H1 (cell line): ENCODE results near the gene C3orf22. TPM values are rescaled to one million over a fixed set of nuclear protein-coding genes. Genes with fewer than 3 reads are reported as not detected.

ENCODE experiments used
- CTCF ChIA-PET: fragments of 300-600 bp; sonication (Branson Sonifier 250); formaldehyde crosslinking; loops from one replicate; lab custom pipeline; 2021; ENCODE audit not compliant: partially characterized antibody; lab: Charles Lee
- POLR2A ChIA-PET: fragments of 300-600 bp; sonication (Branson Sonifier 250); formaldehyde crosslinking; loops from one replicate; lab custom pipeline; 2021; ENCODE audit warnings: inconsistent platforms; ENCODE audit not compliant: partially characterized antibody; lab: Charles Lee
- DNase-seq, 2 experiments: peaks; one replicate each; pipeline versions ENCODE4 v3.0.0 to v3.0.0-alpha.2; 2010 to 2022; ENCODE audit warnings: low spot score in 2 of 2, low read depth in 1 of 2, mixed read lengths in 1 of 2
- FAIRE-seq: peaks from 2 replicates; lab custom pipeline; 2011; peaks lifted over from hg19 to GRCh38; lab: Jason Lieb, UNC
- H2AFZ ChIP-seq: 2 replicates; pipeline ENCODE4 v1.8.1; 2012; ENCODE audit warnings: low read length, inconsistent platforms
- H2AK5ac ChIP-seq: 2 replicates; pipeline ENCODE4 v1.6.1; 2013; ENCODE audit warnings: low read depth, low read length
- H2BK120ac ChIP-seq: replicated peaks from 2 replicates; pipeline ENCODE3; 2013; ENCODE audit warnings: low read depth, low read length, inconsistent platforms
- H2BK12ac ChIP-seq: 2 replicates; pipeline ENCODE4 v1.6.1; 2013; ENCODE audit warnings: low read depth, low read length
- H2BK15ac ChIP-seq: 2 replicates; pipeline ENCODE4 v1.6.1; 2013; ENCODE audit warnings: low read length
- H2BK20ac ChIP-seq: 2 replicates; pipeline ENCODE4 v1.6.1; 2013; ENCODE audit warnings: low read length
- H2BK5ac ChIP-seq: 2 replicates; pipeline ENCODE4 v1.6.1; 2013; ENCODE audit warnings: low read depth, low read length
- H3K14ac ChIP-seq: 2 replicates; pipeline ENCODE4 v1.6.1; 2013; ENCODE audit warnings: inconsistent platforms; ENCODE audit not compliant: insufficient read length
- H3K18ac ChIP-seq: 2 replicates; pipeline ENCODE4 v1.6.1; 2013; ENCODE audit warnings: low read length; ENCODE audit errors: extremely low read depth
- H3K23ac ChIP-seq: 2 replicates; pipeline ENCODE4 v1.6.1; 2013; ENCODE audit warnings: inconsistent platforms; ENCODE audit not compliant: insufficient read length
- H3K23me2 ChIP-seq: 2 replicates; pipeline ENCODE4 v1.6.1; 2013; ENCODE audit warnings: low read depth, low read length
- H3K27ac ChIP-seq: 2 replicates; pipeline ENCODE4 v1.6.1; 2011; ENCODE audit warnings: low read depth, low read length, inconsistent platforms
- H3K27me3 ChIP-seq, 4 experiments: replicated peaks in 1 of 4; 1 replicate in 1 of 4; 2 replicates in 3 of 4; pipeline versions ENCODE4 v1.6.1 to v1.8.1; 2011 to 2013; ENCODE audit warnings: low read length in 3 of 4, mild to moderate bottlenecking in 3 of 4, inconsistent platforms in 2 of 4, mixed read lengths in 2 of 4, moderate library complexity in 1 of 4; ENCODE audit not compliant: control insufficient read depth in 3 of 4, insufficient read depth in 3 of 4; ENCODE audit errors: extremely low read depth in 1 of 4
- H3K36me3 ChIP-seq, 4 experiments: 2 replicates each; pipeline versions ENCODE4 v1.6.1 to v1.8.1; 2011 to 2013; ENCODE audit warnings: mild to moderate bottlenecking in 4 of 4, low read length in 3 of 4, moderate library complexity in 2 of 4, control low read depth in 1 of 4, inconsistent platforms in 1 of 4; ENCODE audit not compliant: insufficient read depth in 4 of 4, control insufficient read depth in 2 of 4
- H3K4ac ChIP-seq: replicated peaks from 2 replicates; pipeline ENCODE3; 2013; ENCODE audit warnings: low read length, low read depth, mixed read lengths, inconsistent platforms; ENCODE audit not compliant: insufficient read length
- H3K4me1 ChIP-seq, 4 experiments: replicated peaks in 1 of 4; 1 replicate in 1 of 4; 2 replicates in 3 of 4; pipeline versions ENCODE4 v1.6.1 to v1.8.1; 2011 to 2013; ENCODE audit warnings: low read length in 3 of 4, inconsistent platforms in 2 of 4, mixed read lengths in 1 of 4; ENCODE audit not compliant: insufficient read depth in 4 of 4, control insufficient read depth in 3 of 4
- H3K4me2 ChIP-seq, 2 experiments: 2 replicates each; pipeline versions ENCODE4 v1.6.1 to v1.8.1; 2011 to 2013; ENCODE audit warnings: low read depth in 2 of 2, low read length in 2 of 2, control low read depth in 1 of 2, inconsistent platforms in 1 of 2, mild to moderate bottlenecking in 1 of 2; ENCODE audit not compliant: insufficient read depth in 1 of 2
- H3K4me3 ChIP-seq, 4 experiments: fragments of 200-600, 300-600 bp in 1 of 4; sonication (generic), shearing (Covaris generic), sonication (Bioruptor Twin) in 1 of 4; 2 replicates each; pipeline versions ENCODE4 v1.5.1 to v1.8.1; 2011 to 2016; ENCODE audit warnings: low read length in 4 of 4, low read depth in 3 of 4, control low read depth in 2 of 4, inconsistent platforms in 2 of 4, mild to moderate bottlenecking in 2 of 4, mixed read lengths in 1 of 4, moderate library complexity in 1 of 4; ENCODE audit not compliant: insufficient read depth in 2 of 4; ENCODE audit errors: extremely low read depth in 1 of 4
- H3K56ac ChIP-seq: replicated peaks from 2 replicates; pipeline ENCODE3; 2013; ENCODE audit warnings: low read depth, mild to moderate bottlenecking, mixed read lengths, low read length, inconsistent platforms; ENCODE audit not compliant: insufficient read length
- H3K79me1 ChIP-seq: 2 replicates; pipeline ENCODE4 v1.6.1; 2013; ENCODE audit warnings: low read depth, low read length, control low read depth
- H3K79me2 ChIP-seq, 2 experiments: 2 replicates each; pipeline versions ENCODE4 v1.6.1 to v1.8.1; 2012 to 2013; ENCODE audit warnings: low read length in 2 of 2, mild to moderate bottlenecking in 2 of 2, inconsistent platforms in 1 of 2; ENCODE audit not compliant: insufficient read depth in 2 of 2, control insufficient read depth in 1 of 2
- H3K9ac ChIP-seq, 4 experiments: replicated peaks in 1 of 4; 1 replicate in 1 of 4; 2 replicates in 3 of 4; pipeline versions ENCODE4 v1.6.1 to v1.8.1; 2011 to 2013; ENCODE audit warnings: low read depth in 3 of 4, low read length in 3 of 4, control low read depth in 2 of 4, mild to moderate bottlenecking in 2 of 4, moderate library complexity in 2 of 4, inconsistent platforms in 1 of 4; ENCODE audit errors: extremely low read depth in 1 of 4
- H3K9me3 ChIP-seq, 2 experiments: 2 replicates each; pipeline versions ENCODE4 v1.6.1 to v1.8.1; 2012 to 2013; ENCODE audit warnings: mild to moderate bottlenecking in 2 of 2, moderate library complexity in 2 of 2, control low read depth in 1 of 2, inconsistent platforms in 1 of 2, low read depth in 1 of 2, low read length in 1 of 2, mixed read lengths in 1 of 2; ENCODE audit not compliant: insufficient read depth in 2 of 2
- H4K20me1 ChIP-seq, 2 experiments: replicated peaks in 1 of 2; 2 replicates each; pipeline versions ENCODE3 to v1.8.1; 2011 to 2013; ENCODE audit warnings: inconsistent platforms in 2 of 2, low read length in 2 of 2, mild to moderate bottlenecking in 1 of 2; ENCODE audit not compliant: insufficient read depth in 2 of 2, control insufficient read depth in 1 of 2
- H4K5ac ChIP-seq: 2 replicates; pipeline ENCODE4 v1.6.1; 2013; ENCODE audit warnings: low read length, low read depth, mixed read lengths, inconsistent platforms; ENCODE audit not compliant: insufficient read length
- H4K8ac ChIP-seq: 2 replicates; pipeline ENCODE4 v1.8.0; 2013; ENCODE audit warnings: mild to moderate bottlenecking, moderate library complexity, low read length, inconsistent platforms; ENCODE audit not compliant: insufficient read depth; ENCODE audit errors: extremely low read depth
- H4K91ac ChIP-seq: replicated peaks from 2 replicates; pipeline ENCODE3; 2013; ENCODE audit warnings: low read length, mixed read lengths, inconsistent platforms; ENCODE audit not compliant: insufficient read length
- FOSL1 ChIP-seq: IDR thresholded peaks from 2 replicates; pipeline ENCODE4 v1.6.1; 2011; ENCODE audit warnings: mild to moderate bottlenecking, low read depth, low read length, moderate library complexity; ENCODE audit not compliant: insufficient read depth
- RBBP5 ChIP-seq: IDR thresholded peaks from 2 replicates; pipeline ENCODE4 v1.7.1; 2012; ENCODE audit warnings: low read depth, mild to moderate bottlenecking, inconsistent platforms, low read length, moderate library complexity, borderline replicate concordance
- SP1 ChIP-seq: IDR thresholded peaks from 2 replicates; pipeline ENCODE4 v1.6.1; 2011; ENCODE audit warnings: low read depth, low read length
- TCF12 ChIP-seq: IDR thresholded peaks from 2 replicates; pipeline ENCODE4 v1.6.1; 2011; ENCODE audit warnings: low read depth, mild to moderate bottlenecking, low read length
- WGBS, 2 experiments: shearing (Covaris generic) in 1 of 2; methylation state at CpG; one replicate each; pipeline versions ENCODE4 v1.1.6 to v1.1.7; 2013 to 2015; ENCODE audit warnings: low lambda C conversion rate in 2 of 2, mixed read lengths in 2 of 2, inconsistent platforms in 1 of 2, low coverage in 1 of 2, missing lambda C conversion rate in 1 of 2; ENCODE audit not compliant: insufficient replicate concordance in 2 of 2, insufficient coverage in 1 of 2, insufficient read length in 1 of 2; ENCODE audit errors: extremely low coverage in 1 of 2, missing lambda C conversion rate in 1 of 2; 5-methylcytosine and 5-hydroxymethylcytosine counted together
- polyA plus RNA-seq, 7 experiments: library from polyadenylated mRNA; depleted of rRNA in 3 of 7; stranded (reverse) in 5 of 7; unstranded in 2 of 7; fragments of >200 nt in 5 of 7; fragments of 200-250 nt in 2 of 7; gene quantifications; 1 replicate in 5 of 7; 2 replicates in 1 of 7; 4 replicates in 1 of 7; pipeline versions ENCODE4 v1.2.1 to v1.2.3, GENCODE V29; 2011 to 2013; ENCODE audit warnings: missing spikeins in 2 of 7, mixed read lengths in 2 of 7
- total RNA-seq: library from RNA; stranded (reverse); fragmentation: NEBNext Ultra II Directional; extraction: Animal tissue kit (Norgen Biotek cat#: 25700); gene quantifications from 2 replicates; pipeline ENCODE4 v1.2.1, GENCODE V29; 2021

C3orf22 gene
- total and polyA plus RNA-seq, 2 of the 8 experiments (the other 6 are each of a cell fraction or from before 2014, with no cell fraction given), result not detected

DNA sequence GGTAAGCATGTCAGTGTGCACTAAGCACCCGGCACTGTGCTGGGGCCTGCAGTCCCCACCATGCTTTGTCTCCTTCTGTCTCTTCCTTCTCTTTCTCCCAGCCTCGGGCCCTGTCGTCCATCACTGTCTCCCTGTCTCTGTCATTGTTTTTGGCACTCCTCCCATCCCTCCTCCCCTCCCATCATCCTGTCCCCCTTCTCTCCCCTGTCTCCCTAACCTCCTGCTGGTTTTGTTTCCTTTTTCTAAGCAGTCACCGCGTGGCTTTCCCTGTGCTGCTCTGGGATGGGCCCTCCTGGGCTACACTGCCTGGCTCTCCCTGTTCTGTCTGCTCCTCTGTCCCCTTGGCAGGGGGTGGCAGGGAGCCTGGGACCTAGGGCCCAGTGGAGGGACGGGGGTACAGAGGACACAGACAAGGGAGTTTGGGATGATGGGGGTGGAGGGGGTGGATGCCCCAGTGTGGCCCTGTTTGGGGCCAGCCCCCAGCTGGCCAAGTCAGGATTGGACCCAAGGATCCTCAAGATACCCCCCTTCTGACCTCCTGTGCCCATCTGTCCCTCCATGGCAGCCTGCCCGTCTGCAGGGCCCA, 29.1 kb downstream of the C3orf22 start:
- Histone ChIP-seq H4K20me1 (peaks cover 0 to 4% of the 10 kb centered on the region in 2 experiments), H3K4ac (no peak overlapping the region), H4K5ac (no peak overlapping the region), H3K23me2 (peaks cover 3% of the 10 kb centered on the region; the same call in 1 of the 2 replicates)
- 85% methylated on average over 5 of the region's 7 CpGs; no CpG with 5 or more reads in 1 of the 2 experiments for WGBS, 2 experiments
- no peak for TF ChIP-seq SP1
- TF ChIP-seq RBBP5, result no peak
- no peak for TF ChIP-seq TCF12
- no peak for TF ChIP-seq FOSL1
- TF ChIP-seq, all 59 proteins: peak for 0
- POLR2A ChIA-PET, result no interaction called here
- no peak overlapping the region for H3K4me2 ChIP-seq
- no peaks in the 10 kb centered on the region for H3K79me2 ChIP-seq
- H3K14ac ChIP-seq, result no peak overlapping the region
- no peak overlapping the region for H4K8ac ChIP-seq
- DNase-seq (no peak), FAIRE-seq (no peak)
- no peak overlapping the region for H3K27ac ChIP-seq
- H3K18ac ChIP-seq, result no peak overlapping the region
- H3K4me3 ChIP-seq, result no peak overlapping the region
- no peak overlapping the region for H2BK20ac ChIP-seq
- H3K56ac ChIP-seq, result no peak overlapping the region
- H2BK12ac ChIP-seq, result no peak overlapping the region
- H2BK120ac ChIP-seq, result no peak overlapping the region
- no peaks in the 10 kb centered on the region for H3K79me1 ChIP-seq
- peaks cover 0 to 4% (median 1%) of the 10 kb centered on the region in 4 experiments; a peak in 3 of 7 replicates for H3K27me3 ChIP-seq
- no peak overlapping the region for H3K9ac ChIP-seq
- no peaks in the 10 kb centered on the region for H3K36me3 ChIP-seq
- no peak overlapping the region for H2BK5ac ChIP-seq
- no peak overlapping the region for H2AK5ac ChIP-seq
- H2BK15ac ChIP-seq, result no peak overlapping the region
- H4K91ac ChIP-seq, result no peak overlapping the region
- no peaks in the 10 kb centered on the region for H3K9me3 ChIP-seq
- H2AFZ ChIP-seq, result no peak overlapping the region
- no peak overlapping the region for H3K23ac ChIP-seq
- CTCF ChIA-PET, result interaction anchor here (0.8 to 1.9 kb wide), 6 partner anchors 8 to 47 kb away, joined by 3 to 8 read pairs (median 4); no protein-coding TSS in a partner anchor
- peaks cover 0 to 9% (median 3%) of the 10 kb centered on the region in 4 experiments; a peak in 3 of 7 replicates for H3K4me1 ChIP-seq
